Purkinje cell (primary cell): ENCODE data around the gene GREB1L. TPM values are rescaled to one million over a fixed set of nuclear protein-coding genes. Genes with fewer than 3 reads are reported as not detected.

Experiments used
- polyA plus RNA-seq: library from polyadenylated mRNA; unstranded; fragments of >200 nt; fragmentation: Nextera tagmentation; gene quantifications from 2 replicates; pipeline ENCODE4 v1.2.1, GENCODE V29; 2014

Gene GREB1L
- polyA plus RNA-seq: 1.4 and 5.0 TPM in 2 replicates

DNA sequence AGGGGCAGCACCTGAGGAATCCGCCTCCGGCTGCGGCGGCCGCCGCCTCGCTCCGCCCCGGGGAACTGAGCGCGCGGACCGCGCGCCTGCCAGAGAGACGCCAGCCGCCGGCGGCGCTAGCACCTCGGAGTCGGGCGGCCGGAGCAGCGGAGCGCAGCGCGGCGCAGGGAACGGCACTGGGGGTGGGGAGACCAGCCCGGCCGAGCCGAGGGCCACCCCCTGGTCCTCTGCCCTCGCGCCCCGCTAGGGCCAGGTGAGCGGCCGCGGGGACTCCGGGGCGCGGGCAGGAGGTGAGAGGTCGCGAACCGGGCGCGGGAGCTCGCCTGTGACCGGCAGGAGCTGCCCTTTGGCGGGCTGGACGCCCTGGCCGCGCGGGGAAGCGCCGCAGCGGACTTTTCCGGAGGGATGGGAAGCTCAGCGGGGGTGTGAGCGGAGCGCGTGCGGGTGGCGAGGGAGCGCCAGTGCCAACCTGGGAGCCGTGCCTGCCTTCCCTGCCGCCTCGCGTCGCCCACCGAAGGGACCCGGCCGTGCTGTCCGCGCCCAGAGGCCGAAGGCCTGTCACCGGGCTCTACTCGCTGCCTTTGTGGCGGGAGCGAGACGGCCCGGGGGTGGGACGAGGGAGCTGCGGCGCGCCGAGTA is at the start of gene GREB1L:
TSS of gene GREB1L (plus strand) at position 92 of the 639 bp plus-strand sequence. CDS start 141,287 bp downstream, outside the sequence.

Other genes starting within 250 kb of the GREB1L start
- gene ROCK1, start 130.4 kb upstream of the GREB1L start, polyA plus RNA-seq: 11.0 and 11.2 TPM in 2 replicates